Measurements from ENCODE around the gene SART1.
"Not testable (repeated sequence)": the region's sequence is repeated elsewhere in the genome, so short reads cannot be mapped to it uniquely, and the experiment has no call there.

Gene SART1

DNA sequence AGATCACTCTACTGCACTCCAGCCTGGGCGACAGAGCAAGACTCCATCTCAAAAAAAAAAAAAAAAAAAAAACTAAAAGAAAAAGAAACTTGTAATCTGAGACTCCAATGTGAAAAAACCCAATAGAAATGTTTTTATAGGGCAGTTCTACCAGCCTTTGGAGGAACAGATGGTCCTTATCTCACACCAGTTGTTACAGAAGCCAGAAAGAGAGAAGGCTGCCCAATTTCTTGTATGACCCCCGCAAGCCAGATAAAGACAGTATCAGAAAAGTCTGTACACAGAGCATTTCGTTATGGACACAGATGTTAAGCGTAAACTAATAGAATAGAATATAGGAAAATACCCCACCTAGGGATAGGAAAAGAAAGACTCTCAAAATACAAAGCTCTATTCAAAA is 27.5 kb upstream of the SART1 start:
- no peak for DNase-seq (ENCODE audit: low read depth)

DNA sequence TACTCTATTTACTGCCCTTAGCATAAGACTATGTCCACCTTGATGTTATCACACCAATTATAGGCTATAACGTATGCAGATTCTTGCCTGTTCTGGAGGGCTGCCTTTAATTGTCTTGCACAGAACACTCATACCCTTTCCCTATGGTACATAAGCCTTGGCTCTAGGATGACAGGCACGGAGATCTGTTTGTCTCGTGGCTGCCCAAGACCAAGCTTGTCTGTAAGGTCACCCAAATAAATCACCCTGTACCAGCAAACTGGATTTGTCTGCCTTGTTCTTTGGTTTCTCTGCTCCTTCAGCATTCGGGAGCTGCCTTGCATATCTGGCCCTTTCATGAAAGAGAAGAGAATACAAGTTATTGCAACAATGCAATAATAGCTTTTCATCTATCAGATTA is 23.8 kb upstream of the SART1 start:
- no peak for DNase-seq (ENCODE audit: low read depth)

DNA sequence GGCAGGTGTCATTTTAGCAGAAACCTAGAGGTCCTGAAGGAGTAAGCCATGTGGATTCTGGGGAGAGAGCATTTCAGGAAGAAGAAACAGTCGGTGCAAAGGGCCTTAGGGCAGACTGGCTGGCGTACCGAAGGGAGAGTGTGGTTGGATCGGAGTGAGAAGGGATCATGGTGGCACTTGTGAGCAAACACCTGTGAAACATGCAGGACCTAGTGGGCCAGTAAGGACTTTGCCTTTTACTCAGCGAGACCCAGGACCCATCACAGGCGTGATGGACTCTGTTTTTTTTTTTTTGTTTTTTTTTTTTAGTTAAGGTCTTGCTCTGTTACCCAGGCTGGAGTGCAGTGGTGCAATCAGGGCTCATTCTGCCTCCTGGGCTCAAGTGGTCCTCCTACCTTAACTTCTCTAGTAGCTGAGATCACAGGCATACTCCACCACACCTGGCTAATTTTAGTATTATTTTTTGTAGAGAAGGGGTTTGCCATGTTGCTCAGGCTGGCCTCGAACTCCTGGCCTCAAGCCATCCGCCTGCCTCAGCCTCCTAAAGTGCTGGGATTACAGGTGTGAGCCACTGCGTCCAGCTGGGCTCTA is 19.7 kb upstream of the SART1 start:
- no peak for DNase-seq (ENCODE audit: low read depth)

DNA sequence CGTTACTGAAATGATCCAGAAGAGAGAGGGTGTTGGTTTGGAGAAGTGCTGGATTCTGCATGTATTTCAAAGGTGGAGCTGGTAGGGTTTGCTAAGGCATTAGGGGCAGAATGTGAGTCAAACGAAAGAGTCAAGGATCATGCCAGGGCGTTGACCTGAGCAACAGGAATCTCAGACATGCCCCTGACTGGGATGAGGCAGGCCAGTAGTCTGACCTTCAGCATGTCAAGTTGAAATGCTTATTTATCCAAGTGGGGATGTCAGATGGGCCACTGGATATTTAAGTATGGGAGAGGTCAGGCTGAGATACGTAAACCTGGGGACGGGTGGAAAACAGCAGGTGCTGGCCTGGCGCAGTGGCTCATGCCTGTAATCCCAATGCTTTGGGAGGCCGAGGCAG is 19.0 kb upstream of the SART1 start:
- DNase-seq (ENCODE audit: low read depth), result no peak

DNA sequence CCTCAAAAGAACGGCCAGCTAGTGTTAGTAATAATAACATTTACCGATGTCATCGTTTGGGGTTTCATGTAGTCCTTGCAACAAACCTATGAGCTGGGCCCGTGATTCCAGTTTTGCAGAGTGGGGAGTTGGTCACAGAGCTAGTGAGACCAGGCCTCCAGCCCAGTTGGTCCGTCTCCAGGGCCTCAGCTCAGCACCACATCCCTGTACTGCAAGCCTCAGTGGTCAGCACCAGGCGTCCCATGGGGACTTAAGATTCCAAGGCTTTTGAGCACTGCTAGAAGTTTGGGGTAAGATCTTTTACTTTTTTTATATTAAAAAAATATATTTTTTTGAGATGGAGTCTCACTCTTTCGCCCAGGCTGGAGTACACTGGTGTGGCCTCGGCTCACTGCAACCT is 17.3 kb upstream of the SART1 start:
- no peak for DNase-seq (ENCODE audit: low read depth)

DNA sequence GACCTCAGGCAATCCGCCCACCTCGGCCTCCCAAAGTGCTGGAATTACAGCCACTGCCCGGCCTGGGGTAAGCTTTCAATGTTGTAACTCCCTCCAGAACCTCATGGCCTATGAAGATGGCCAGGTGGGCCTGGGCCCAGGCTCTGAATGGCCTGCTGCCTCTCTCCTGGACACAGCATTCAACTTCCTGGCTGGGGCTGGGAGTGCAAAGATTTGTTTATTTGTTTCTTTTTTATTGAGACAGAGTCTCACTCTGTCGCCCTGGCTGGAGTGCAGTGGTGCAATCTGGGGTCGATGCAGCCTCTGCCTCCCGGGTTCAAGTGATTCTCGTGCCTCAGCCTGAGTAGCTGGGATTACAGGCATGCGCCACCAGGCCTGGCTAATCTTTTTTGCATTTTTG is 16.8 kb upstream of the SART1 start:
- DNase-seq (ENCODE audit: low read depth), result no peak

DNA sequence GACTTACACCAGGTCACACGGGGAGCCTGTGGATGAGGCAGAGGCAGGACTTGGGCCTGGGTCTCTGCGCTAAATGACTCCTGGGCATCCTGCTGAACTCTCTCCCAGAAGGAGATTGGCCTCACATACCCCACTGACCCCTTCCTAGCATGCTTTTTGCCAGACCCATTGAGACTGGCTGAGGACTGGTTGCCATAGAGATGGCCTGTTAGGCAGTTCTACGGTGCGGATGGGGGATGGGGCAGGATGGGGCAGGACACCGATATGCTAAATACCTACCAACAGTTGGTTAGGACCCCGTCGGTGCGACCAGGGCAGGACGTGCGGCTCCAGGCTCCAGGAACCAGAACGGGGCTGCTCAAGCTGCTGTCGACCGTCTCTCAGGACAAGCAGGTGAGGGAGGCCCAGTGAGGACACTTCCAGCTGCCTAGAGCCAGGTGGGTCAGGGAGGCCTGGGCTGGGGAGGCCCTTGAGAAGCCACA is 16.1 kb upstream of the SART1 start, which contains the start of gene TSGA10IP:
Gene TSGA10IP (plus strand): TSS at position 51 of the 482 bp plus-strand sequence. CDS start 196 bp downstream, at position 247.
- DNase-seq (ENCODE audit: low read depth), result no peak

DNA sequence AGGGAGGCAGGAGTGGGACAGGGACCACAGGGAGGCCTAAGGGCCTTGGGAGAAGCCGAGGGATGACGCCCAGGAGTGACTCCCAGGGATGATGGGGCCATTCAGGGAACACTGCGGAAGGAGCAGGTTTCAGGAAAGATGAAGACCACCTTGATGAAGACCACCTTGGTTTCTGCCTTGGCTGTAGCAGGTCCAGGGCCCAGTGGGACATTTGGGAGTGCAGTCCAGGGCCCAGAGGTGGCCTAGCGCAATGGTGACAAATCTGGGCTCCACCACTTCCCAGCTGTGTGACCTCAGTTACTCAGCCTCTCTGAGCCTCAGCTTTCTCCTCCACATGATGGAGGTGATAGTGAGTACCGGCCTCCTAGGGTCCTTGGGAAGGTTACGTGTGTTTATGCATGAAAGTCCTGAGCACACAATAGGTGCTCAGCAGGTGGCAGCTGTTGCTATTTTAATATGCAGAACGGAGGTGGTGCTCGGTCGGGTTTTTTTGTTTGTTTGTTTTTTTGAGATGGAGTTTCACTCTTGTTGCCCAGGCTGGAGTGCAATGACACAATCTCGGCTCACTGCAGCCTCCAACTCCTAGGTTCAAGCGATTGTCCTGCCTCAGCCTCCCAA is 15.5 kb upstream of the SART1 start:
- DNase-seq (ENCODE audit: low read depth), result no peak

DNA sequence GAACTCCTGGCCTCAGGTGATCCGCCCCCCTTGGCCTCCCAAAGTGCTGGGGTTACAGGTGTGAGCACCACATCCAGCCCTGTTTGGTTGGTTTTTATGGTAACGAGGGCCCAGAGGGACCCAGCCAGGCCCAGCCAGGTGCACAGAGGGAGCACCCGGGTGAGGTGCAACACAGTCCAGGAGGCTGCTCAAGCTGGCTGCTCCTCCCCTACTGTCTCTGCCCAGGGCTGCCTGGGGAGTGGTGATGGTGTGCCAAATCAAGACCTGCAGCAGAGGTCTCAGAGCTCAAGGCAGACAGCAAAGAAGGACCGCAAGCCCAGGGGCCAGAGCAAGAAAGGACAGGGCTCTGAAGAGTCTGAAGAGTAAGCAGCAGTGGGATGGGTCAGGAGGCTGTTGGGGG is 14.9 kb upstream of the SART1 start:
- DNase-seq (ENCODE audit: low read depth), result no peak

DNA sequence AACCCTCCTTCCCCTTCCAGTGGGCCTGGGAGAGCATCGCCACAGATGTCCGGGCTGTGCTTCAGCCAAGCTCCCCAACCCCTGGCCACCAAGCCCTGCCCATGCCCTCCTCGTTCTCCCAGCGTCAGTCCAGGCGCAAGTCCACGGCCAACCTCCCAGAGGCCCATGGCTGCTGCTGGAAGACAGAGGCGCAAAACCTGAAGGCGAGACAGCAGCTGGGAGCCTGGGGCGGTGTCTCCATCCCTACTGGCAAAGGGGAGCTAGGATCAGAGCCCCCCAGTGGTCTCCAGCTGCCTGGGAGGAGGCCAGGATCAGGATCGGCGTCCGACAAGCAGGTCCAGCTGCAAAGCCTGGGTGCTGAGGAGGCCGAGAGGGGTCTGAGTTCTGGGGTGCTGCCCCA is 14.4 kb upstream of the SART1 start:
- DNase-seq (ENCODE audit: low read depth), result no peak

DNA sequence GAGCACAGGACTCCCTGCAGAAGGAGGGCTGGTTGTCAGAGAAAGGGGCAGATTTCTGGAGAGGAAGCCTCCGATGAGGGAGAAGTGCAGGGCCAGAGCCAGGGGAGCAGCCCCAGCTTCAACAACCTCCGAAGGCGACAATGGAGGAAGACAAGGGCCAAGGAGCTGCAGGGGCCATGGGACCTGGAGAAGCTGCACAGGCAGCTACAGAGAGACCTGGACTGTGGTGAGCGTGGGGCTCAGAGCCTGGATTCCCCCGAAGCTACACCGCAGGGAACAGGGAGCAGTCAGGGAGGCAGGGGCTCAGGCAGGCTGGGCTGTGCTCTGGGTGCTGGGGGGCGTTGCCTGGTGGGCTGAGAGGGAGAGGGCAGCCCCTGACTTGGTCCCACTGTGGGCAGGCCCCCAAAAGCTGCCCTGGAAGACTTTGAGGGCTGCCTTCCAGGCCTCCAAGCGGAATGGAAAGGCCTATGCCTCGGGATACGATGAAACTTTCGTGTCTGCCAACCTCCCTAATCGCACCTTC is 13.9 kb upstream of the SART1 start:
- no peak for DNase-seq (ENCODE audit: low read depth)

DNA sequence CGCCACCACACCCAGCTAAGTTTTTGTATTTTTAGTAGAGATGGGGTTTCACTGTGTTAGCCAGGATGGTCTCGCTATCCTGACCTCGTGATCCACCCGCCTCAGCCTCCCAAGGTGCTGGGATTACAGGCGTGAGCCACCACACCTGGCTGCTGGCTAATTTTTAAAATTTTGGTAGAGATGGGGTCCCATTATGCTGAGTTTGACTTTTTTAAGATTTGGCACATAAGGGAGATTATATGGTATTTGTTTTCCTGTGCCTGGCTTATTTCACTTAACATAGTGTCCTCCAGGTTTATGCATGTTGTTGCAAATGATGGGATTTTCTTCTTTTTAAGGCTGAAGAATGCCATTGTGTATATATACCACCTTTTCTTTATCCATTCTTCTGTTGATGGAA is 10.8 kb upstream of the SART1 start:
- not testable (repeated sequence) for DNase-seq (ENCODE audit: low read depth)

DNA sequence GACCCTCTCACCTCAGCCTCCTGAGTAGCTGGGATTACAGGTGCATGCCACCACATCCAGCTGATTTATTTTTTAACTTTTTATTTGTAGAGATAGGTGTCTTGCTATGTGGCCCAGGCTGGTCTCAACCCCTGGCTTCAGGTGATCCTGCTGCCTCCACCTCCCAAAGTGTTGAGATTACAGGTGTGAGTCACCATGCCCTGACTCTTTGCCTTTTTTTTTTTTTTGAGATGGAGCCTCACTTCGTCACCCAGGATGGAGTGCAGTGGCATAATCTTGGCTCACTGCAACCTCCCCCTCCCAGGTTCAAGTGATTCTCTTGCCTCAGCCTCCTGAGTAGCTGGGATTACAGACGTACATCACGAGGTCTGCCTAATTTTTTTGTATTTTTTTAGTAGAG is 9.9 kb upstream of the SART1 start:
- DNase-seq (ENCODE audit: low read depth), result not testable (repeated sequence)

DNA sequence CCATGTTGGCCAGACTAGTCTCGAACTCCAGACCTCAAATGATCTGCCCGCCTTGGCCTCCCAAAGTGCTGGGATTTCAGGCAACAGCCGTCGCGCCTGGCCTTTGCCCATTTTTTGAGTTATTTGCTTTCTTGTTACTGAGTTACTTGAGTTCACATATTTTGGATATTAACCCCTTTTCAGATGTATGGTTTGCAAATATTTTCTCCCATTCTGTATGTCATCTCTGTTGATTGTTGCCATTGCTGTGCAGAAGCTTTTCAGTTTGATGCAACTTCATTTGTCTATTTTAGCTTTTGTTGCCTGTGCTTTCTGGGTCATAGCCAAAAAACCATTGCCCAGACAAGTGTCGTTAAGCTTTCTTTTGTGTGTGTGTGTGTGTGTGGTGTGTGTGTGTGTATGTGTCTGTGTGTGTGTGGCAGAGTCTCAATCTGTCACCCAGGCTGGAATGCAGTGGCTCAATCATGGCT is 9.4 kb upstream of the SART1 start:
- no peak for DNase-seq (ENCODE audit: low read depth)

DNA sequence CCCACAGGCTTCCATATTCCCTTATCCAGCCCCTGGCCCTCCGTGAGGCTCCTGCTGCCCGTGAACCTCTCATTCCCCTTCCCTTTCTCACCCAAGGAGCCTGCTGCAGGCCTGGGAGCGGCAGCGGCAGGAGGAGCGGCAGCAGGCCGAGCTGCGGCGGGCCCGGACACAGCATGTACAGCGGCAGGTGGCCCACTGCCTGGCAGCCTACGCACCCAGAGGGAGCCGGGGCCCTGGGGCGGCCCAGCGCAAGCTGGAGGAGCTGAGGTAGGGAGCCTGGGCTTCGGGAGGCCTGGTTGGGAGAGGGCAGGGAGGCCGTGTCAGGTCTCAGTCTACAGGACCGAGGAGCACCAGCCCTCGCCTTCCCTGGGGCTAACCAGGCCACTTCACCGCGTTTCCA is 8.1 kb upstream of the SART1 start:
- no peak for DNase-seq (ENCODE audit: low read depth)

DNA sequence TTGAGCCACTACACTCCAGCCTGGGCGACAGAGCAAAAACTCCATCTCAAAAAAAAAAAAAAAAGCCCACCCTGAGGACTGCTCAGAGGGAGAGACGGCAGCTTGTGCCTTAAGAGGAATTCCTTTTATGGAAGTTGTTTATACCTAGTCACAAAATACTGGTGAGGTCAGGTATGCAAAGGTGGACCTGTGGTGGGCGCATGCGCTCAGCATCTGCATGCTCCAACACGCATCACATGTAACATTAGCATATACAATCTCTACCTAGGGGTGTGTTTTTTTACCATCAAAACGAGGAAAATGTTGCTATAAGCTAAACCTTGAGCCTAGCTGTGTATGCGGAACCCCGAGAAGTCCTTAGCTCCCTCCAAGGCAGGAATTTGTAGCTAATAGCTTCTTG is 6.8 kb upstream of the SART1 start:
- DNase-seq (ENCODE audit: low read depth), result no peak

DNA sequence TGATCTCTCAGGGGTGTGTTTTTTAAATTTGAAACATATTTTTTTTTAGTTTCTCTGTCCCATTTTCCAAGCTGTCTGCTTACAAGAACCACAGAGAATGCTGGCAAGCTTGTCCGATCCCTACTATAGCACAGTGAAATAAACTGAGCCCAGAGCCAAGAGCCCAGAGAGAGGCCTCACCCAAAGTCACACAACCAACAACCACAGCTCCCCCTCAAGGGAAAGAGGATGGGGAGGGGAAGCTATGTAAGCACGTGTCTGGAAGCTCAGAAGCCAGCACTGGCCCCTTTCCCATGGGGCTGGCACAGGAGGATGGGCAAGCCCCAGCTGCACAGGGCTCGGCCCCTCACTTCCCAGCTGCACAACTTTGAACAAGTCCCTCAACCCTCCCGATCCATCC is 3.2 kb upstream of the SART1 start:
- DNase-seq (ENCODE audit: low read depth), result no peak

DNA sequence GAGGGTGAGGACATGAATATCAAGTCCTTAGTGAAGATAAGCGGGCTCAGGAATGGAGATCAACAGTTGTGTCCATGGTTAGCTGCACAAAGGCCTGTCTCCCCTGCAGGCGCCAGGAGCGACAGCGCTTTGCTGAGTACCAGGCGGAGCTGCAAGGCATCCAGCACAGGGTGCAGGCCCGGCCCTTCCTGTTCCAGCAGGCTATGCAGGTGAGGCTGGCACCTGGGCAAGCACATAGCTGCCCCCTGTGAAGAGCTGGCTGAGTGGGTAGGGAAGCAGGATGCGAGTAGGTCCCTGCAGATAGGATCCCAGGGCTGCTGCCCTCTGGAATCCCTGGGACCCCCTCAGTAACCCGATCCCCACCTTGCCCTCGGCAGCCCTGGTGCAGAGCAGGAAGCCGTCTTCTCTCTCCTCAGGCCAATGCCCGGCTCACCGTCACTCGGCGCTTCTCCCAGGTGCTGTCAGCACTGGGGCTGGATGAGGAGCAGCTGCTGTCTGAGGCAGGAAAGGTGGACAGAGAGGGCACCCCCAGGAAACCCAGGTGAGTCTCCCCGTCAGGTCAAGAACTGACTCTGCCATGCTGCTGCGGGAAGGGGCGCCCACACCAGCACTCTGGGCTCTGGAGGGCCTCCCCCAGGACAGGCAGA is 2.6 kb upstream of the SART1 start:
- no peak for DNase-seq (ENCODE audit: low read depth)

DNA sequence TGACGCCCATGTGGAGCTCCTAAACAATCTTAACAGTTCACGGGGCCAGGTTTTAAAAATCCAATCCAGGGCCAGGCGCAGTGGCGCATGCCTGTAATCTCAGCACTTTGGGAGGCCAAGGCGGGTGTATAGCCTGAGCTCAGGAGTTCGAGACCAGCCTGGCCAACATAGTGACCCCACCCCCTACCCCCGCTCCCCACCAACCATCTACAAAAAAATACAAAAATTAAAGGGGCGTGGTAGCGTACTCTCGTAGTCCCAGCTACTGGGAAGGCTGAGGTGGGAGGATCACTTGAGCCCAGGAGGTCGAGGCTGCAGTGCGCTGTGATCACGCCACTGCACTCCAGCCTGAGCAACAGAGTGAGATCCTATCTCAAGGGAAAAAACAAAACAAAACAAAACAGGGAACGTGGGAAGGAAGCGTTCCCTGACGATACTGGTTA is 689 bp upstream of the SART1 start:
- no peak for DNase-seq (ENCODE audit: low read depth)

DNA sequence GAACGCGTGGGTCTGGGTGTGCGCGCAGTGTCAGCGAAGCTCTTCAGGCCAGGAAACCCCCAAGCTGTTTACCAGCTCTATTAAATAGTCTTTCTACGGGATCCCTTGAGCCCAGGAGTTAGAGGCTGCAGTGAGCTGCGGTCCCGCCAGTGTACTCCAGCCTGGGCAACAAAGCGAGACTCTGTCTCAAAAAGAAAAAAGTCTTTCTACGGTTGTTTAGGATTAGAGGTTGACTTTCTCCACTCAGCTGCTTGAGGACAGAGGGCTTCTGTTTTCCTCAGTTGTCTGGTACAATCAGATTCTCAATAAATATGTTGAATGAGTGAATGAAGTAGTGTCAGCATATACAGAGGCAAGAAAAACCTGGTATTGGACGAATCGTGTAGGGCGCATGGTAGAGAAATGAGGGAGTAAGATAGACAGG is 619 bp downstream of the SART1 start:
- DNase-seq (ENCODE audit: low read depth), result no peak

DNA sequence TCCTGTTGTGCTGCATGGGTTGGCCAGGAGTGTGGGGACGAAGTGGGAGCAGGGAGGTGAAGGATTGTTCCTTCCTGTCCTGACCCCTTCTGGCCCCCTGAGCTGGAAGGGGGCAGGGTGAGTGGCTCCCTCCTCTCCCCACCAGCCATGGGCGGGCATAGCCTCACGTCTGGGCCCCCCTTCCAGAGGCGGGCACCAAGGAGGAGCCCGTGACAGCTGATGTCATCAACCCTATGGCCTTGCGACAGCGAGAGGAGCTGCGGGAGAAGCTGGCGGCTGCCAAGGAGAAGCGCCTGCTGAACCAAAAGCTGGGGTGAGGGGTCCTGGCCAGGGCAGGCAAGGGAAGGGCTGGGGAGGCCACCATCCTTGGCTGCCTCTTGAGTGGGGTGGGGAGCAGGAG is 3.4 kb downstream of the SART1 start:
- DNase-seq (ENCODE audit: low read depth), result no peak

DNA sequence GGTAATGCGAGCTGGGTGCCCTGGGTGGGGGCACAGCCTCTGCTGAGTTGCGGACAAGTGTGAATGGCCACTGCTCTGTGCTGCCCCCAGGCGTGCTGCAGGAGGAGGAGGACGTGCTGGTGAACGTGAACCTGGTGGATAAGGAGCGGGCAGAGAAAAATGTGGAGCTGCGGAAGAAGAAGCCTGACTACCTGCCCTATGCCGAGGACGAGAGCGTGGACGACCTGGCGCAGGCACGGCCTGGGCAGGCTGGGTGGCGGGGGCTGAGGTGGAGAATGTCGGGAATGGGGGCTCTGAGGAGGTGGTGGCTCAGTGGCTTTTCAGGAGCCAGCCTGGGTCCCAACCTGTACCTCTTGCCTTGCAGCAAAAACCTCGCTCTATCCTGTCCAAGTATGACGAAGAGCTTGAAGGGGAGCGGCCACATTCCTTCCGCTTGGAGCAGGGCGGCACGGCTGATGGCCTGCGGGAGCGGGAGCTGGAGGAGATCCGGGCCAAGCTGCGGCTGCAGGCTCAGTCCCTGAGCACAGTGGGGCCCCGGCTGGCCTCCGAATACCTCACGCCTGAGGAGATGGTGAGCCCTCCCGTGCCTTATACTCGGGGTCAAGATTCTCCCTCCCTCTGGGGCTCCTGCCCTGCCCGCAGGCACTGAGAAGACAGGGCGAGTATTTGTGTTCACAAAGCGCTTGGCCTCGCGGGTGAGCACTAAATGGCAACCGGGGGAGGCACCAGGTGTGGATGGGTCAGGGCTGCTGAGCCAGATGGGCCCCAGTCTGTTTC is 4.6 kb downstream of the SART1 start:
- no peak for DNase-seq (ENCODE audit: low read depth)

All from T follicular helper cell (primary cell).